ENCODE results near the gene ZWILCH. TPM values are rescaled to one million over a fixed set of nuclear protein-coding genes. Genes with fewer than 3 reads are reported as not detected.

Gene ZWILCH
- total RNA-seq (2022; extraction: Qiagen RNA extraction; ENCODE audit: low read depth), result 30.2 to 42.8 TPM (median 38.8 TPM) in 5 replicates

GRCh38 chr15:66504563-66505429 is at the start of gene ZWILCH, which contains the start of gene RPL4:
Gene ZWILCH, plus strand, starts transcription at chr15:66505326. Its CDS starts 13 bp downstream, at chr15:66505339.
Gene RPL4, minus strand, starts transcription at chr15:66504855. Its CDS starts 65 bp downstream, at chr15:66504790.

GRCh38 chr15:66497502-66498455 is 7.3 kb upstream of the ZWILCH start, which contains the start of gene SNAPC5:
Gene SNAPC5, minus strand, starts transcription at chr15:66497762. Its CDS starts 31 bp downstream, at chr15:66497731.

DNA sequence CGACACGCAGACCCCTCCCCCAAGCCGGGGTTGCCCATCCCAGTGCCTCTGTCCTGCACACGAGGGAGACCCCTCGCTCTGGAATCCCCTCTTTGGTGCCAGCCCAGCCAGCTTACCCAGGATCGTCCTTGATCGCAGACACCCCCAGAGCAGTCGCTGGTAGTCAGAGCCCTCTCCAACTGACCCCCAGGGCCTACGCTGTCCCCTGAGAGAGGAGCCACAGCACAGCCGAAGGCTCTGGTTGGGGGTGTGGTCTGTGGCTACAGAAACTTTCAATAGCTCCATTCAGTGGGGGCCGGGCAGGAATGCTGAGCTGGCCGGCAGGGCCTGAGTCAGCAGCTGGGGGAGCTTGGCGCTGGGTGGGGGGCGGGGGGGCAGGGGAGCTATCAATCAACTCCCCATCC is 60.6 kb downstream of the ZWILCH start, which contains the start of gene LCTL:
Gene LCTL, minus strand, starts transcription at position 258 of the 404 bp plus-strand sequence. CDS start 633 bp downstream, outside the sequence.

Other genes with a start within 250 kb of the ZWILCH start
- 30.3 to 36.4 TPM (median 34.4 TPM) in 5 replicates for gene DIS3L, start 211.8 kb upstream of the ZWILCH start, total RNA-seq (2022; extraction: Qiagen RNA extraction; ENCODE audit: low read depth)
- 19.5 to 45.2 TPM (median 23.0 TPM) in 5 replicates for gene TIPIN, start 148.6 kb upstream of the ZWILCH start, total RNA-seq (2022; extraction: Qiagen RNA extraction; ENCODE audit: low read depth)
- 77.9 to 120 TPM (median 113 TPM) in 5 replicates for gene MAP2K1, start 118.4 kb upstream of the ZWILCH start, total RNA-seq (2022; extraction: Qiagen RNA extraction; ENCODE audit: low read depth)
- gene SNAPC5, start 7.6 kb upstream of the ZWILCH start, total RNA-seq (2022; extraction: Qiagen RNA extraction; ENCODE audit: low read depth), result 42.3 to 61.5 TPM (median 48.0 TPM) in 5 replicates
- gene RPL4, start 471 bp upstream of the ZWILCH start, total RNA-seq (2022; extraction: Qiagen RNA extraction; ENCODE audit: low read depth), result 5,293 to 5,653 TPM (median 5,434 TPM) in 5 replicates
- gene LCTL, start 60.7 kb downstream of the ZWILCH start, total RNA-seq (2022; extraction: Qiagen RNA extraction; ENCODE audit: low read depth), result not detected in 5 replicates
- gene SMAD6, start 196.9 kb downstream of the ZWILCH start, total RNA-seq (2022; extraction: Qiagen RNA extraction; ENCODE audit: low read depth), result 15.1 to 29.1 TPM (median 25.0 TPM) in 5 replicates

All from A549 treated with ZK216348 at 1 μM for 4 hours (cell line).